Iris pigment epithelial cell (primary cell): ENCODE measurements around the gene WNK1.

Source experiments
- DNase-seq: peaks from one replicate; pipeline ENCODE4 v3.0.0-alpha.2; 2011; ENCODE audit warnings: low read depth

The WNK1 gene

GRCh38 chr12:863285-863684, 110.9 kb downstream of the WNK1 start:
- no peak for DNase-seq

GRCh38 chr12:865614-866013, 113.2 kb downstream of the WNK1 start:
- no peak for DNase-seq

- DNase-seq: no peak
Measured at GRCh38 chr12:867905-868304, 115.5 kb downstream of the WNK1 start.

GRCh38 chr12:868722-869121, 116.3 kb downstream of the WNK1 start:
- DNase-seq: no peak

GRCh38 chr12:870378-870777, 118.0 kb downstream of the WNK1 start:
- no peak for DNase-seq

- peak; percentile 50 for DNase-seq
Measured at GRCh38 chr12:873954-874353, 121.6 kb downstream of the WNK1 start.

- peak; percentile 53 for DNase-seq
Measured at GRCh38 chr12:879641-880040, 127.3 kb downstream of the WNK1 start.

GRCh38 chr12:880656-881055, 128.3 kb downstream of the WNK1 start:
- no peak for DNase-seq

GRCh38 chr12:884746-885414, 132.5 kb downstream of the WNK1 start:
- no peak for DNase-seq

- no peak for DNase-seq
Measured at GRCh38 chr12:885701-886100, 133.3 kb downstream of the WNK1 start.

GRCh38 chr12:886206-886605, 133.8 kb downstream of the WNK1 start:
- no peak for DNase-seq

- DNase-seq: no peak
Measured at GRCh38 chr12:894226-894625, 141.8 kb downstream of the WNK1 start.

GRCh38 chr12:896031-896430, 143.7 kb downstream of the WNK1 start:
- DNase-seq: no peak

GRCh38 chr12:897386-897785, 145.0 kb downstream of the WNK1 start:
- DNase-seq: no peak

- no peak for DNase-seq
Measured at GRCh38 chr12:902581-902980, 150.2 kb downstream of the WNK1 start.

GRCh38 chr12:903055-903454, 150.7 kb downstream of the WNK1 start:
- DNase-seq: no peak

GRCh38 chr12:904010-904414, 151.6 kb downstream of the WNK1 start:
- no peak for DNase-seq

- DNase-seq: no peak
Measured at GRCh38 chr12:905261-906031, 153.1 kb downstream of the WNK1 start.

- no peak for DNase-seq
Measured at GRCh38 chr12:906062-906585, 153.7 kb downstream of the WNK1 start.

- no peak for DNase-seq
Measured at GRCh38 chr12:907413-908185, 155.2 kb downstream of the WNK1 start.

- DNase-seq: no peak
Measured at GRCh38 chr12:909861-910260, 157.5 kb downstream of the WNK1 start.

- no peak for DNase-seq
Measured at GRCh38 chr12:910416-910815, 158.0 kb downstream of the WNK1 start.
